HepG2 (cell line): Measurements from ENCODE around the gene GUCY1A2.

Experiments
- CBFB ChIP-seq: sonication (generic); formaldehyde crosslinking; IDR thresholded peaks from 2 replicates; pipeline ENCODE4 v1.4.0; 2020; ENCODE audit warnings: missing genetic modification reagents
- MNT ChIP-seq: fragments of 450-650 bp; IDR thresholded peaks from 2 replicates; pipeline ENCODE4 v1.6.1; 2016
- PHF21A ChIP-seq: sonication (generic); formaldehyde crosslinking; IDR thresholded peaks from 2 replicates; pipeline ENCODE4 v1.5.0; 2020; ENCODE audit warnings: mild to moderate bottlenecking, missing genetic modification reagents
- RELA ChIP-seq: sonication (generic); formaldehyde crosslinking; IDR thresholded peaks from 2 replicates; pipeline ENCODE4 v1.4.0; 2020; ENCODE audit warnings: missing genetic modification reagents
- ZBTB20 ChIP-seq: sonication (generic); formaldehyde crosslinking; IDR thresholded peaks from 2 replicates; pipeline ENCODE4 v1.8.1; 2023; ENCODE audit warnings: missing genetic modification reagents, low read depth, mild to moderate bottlenecking, borderline replicate concordance
- ZNF138 ChIP-seq: sonication (generic); formaldehyde crosslinking; IDR thresholded peaks from 2 replicates; pipeline ENCODE4 v1.5.0; 2020; ENCODE audit warnings: mild to moderate bottlenecking, low read depth, missing genetic modification reagents
- ZNF768 ChIP-seq: sonication (generic); formaldehyde crosslinking; IDR thresholded peaks from 2 replicates; pipeline ENCODE4 v1.4.0; 2020; ENCODE audit warnings: missing genetic modification reagents

DNA sequence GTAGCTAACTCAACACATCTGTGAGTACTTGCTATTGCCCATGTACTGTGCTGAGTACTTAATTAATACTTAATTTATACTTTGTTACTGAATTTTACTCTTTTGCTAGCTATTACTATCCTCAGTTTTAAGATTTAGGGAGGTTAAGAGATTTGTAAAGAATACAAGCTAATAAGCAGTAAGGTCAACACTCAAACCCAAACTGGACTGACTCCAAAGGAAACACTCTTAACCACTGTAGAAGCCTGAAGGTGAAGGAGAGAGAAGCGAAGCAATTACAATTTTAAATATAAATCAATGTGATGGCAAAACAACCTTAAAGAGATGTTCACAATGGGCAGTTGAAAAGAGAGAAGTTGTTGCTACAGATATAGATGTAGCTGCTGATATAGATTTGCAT lies 204.5 kb downstream of the GUCY1A2 start:
- TF ChIP-seq ZBTB20 (CRISPR knock-in tag) (no peak), ZNF138 (CRISPR knock-in tag) (no peak), MNT (no peak), PHF21A (CRISPR knock-in tag) (no peak), RELA (CRISPR knock-in tag) (no peak), ZNF768 (CRISPR knock-in tag) (no peak), CBFB (no peak)
